Subcutaneous adipose tissue (tissue), 4 donors: ENCODE results near the gene RAB4A. TPM values are rescaled to one million over a fixed set of nuclear protein-coding genes. Genes with fewer than 3 reads are reported as not detected.

Experiments
- CTCF ChIP-seq: fragments of 450-650 bp; IDR thresholded peaks from one replicate; pipeline ENCODE4 v1.5.1; 2016; ENCODE audit warnings: low read depth, mild to moderate bottlenecking, control low read depth, antibody characterized with exemption, moderate library complexity
- total RNA-seq, 4 donors: library from RNA; depleted of rRNA; stranded (reverse); fragments of >200 nt; gene quantifications; one replicate each; pipeline ENCODE4 v1.1.0, GENCODE V29; 2016

The RAB4A gene
- total RNA-seq, 4 donors from 2014 or later: 26.0 to 46.2 (median 37.5) TPM

DNA sequence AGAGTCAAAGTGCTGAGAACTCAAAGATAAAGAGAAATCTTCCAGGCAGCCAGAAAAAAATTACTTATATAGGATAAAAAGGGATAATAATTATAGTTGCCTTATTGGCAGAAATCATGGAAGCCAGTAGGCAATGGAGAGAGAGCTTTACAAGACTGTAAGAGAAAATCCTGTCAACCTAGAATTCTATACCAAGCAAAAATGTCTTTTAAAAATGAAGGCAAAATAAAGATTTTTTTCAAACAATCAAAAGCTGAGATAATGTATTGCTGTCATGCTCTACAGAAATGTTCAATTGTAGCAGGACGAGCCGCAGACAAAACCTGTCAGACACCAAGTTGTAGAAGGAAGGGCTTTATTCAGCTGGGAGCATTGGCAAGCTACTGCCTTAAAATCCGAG, 26.8 kb upstream of the RAB4A start:
- no peak for TF ChIP-seq CTCF

DNA sequence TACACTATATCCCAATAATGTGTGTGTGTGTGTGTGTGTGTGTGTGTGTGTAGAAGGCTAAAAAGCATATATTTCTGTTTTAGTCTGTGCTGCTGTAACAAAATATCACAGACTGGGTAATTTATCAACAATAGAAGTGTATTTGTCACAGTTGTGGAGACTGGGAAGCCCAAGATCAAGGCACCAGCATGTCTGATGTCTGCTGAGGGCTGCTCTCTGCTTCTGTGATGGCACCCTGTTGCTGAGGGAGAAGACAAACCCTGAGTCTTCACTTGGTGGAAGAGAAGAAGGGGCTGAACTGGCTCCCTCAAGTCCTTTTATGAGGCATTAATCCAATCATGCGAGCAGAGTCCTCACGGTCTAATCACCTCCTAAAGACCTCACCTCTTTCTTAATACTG, 23.0 kb upstream of the RAB4A start:
- no peak for TF ChIP-seq CTCF

DNA sequence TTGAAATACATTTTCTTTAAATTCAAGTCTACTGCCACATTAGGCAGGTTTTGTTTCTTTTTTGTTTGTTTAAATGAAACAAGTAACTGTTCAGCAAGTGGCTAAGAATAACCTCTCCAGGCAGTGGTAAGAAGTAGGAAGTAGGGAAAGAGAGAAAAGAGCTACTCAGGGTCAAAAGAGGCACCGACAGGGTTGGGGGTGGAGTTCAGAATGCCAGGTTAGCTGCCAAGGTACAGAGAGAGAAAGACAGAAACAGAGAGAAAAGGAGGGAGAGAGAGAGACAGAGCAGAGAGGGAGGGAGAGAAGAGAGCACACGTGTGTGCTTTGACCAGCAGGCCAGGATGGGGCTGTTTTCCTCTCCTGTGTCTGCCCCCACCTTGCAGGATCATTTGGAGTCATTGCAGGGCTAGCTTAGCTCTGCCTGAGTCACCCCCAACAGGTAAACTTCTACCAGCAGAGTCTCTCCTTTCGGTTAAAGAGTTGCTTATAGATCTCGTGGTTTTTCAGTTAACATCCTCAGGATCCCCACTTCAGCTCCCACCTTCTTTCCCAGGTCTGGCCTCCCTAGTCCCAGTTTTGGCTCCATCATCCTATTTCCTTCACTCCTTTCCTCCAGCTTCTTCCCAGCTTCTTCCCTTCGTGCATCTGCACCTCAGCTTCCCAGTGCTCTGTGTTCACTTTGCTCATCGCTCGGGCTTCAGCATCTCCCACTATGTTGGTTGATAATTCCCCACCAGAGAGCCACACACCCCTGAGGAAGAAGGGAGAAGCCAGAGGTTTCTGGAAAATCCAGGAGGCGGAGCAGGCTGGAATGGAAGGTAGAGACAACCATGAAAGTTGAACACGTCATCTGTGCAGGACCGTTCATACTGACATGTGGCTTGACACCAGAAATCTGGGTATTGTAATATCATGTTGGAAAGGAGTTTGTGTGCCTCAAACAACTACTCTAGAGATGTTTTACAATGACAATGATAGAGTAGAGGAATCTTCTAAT, 21.8 kb upstream of the RAB4A start:
- no peak for TF ChIP-seq CTCF

- TF ChIP-seq CTCF: no peak
Observed at GRCh38 chr1:229249854-229250644, 20.9 kb upstream of the RAB4A start.

DNA sequence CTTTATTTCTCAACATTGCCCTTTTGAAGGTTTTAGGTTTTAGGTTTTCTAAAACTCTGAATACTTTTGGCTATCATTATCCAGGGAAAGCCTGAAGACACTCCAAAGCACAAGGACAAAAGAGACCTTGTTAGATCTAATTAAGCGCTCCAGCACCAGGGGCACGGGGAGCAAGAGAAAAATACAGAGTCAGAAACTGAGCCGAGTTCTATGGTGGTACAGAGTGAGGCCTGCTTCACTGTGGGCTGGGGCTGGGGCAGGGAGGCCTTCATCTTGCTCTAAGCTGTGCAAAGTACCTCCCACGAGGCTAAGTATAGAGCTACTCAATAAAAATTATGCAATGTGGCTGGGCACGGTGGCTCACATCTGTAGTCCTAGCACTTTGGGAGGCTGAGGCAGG, 19.7 kb upstream of the RAB4A start:
- TF ChIP-seq CTCF: no peak

DNA sequence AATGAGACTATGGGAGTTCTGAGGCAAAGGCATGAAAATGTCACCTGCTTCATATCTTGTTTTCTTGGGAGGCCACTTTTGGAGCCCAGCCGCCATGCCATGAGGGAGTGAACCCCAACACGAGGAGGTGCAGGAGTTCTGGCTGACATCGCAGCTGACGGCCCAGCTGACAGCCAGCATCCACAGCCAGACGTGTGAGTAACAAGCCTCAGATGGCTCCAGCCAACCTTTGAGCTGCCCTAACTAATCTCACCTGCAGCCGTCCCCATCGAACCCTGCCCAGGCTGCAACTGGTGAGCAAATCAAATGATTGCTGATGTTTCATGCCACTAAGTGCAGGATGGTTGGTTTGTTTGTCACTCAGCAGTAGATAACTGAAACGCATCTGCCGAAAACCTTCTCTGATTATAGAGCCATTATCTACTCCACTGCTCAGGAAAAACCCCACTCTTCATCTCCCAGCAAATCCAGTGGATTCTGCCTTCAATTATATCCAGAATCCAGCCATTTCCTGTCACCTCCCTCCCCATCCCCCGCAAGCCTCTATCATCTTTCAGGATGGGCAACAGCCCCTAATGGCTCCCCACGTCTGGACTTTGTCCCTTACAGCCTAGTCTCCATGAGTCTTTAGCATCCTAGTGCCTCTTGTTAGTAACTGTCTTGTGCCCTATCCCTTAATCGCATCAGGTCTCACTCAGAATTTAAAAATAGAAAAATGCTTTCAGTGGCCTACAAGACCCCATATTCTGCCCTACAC, 18.5 kb upstream of the RAB4A start:
- no peak for TF ChIP-seq CTCF
